Left lung (tissue), 10 donors: ENCODE data around the gene TCEA2. TPM values are rescaled to one million over a fixed set of nuclear protein-coding genes. Genes with fewer than 3 reads are reported as not detected.
"Not testable (repeated sequence)": the region's sequence is repeated elsewhere in the genome, so short reads cannot be mapped to it uniquely, and the experiment has no call there.

ENCODE experiments used
- ATAC-seq: fragments of 200-7000 bp; cut with Tn5 transposase; one replicate; pipeline ENCODE4 v1.9.1; 2020; ENCODE audit warnings: moderate library complexity
- DNase-seq, 4 donors: peaks; one replicate each; pipeline ENCODE4 v3.0.0-alpha.2; 2013 to 2020
- H3K27ac ChIP-seq, 2 donors: fragments of 200-600 bp; sonication (generic) in 1 of 2; one replicate each; pipeline versions ENCODE4 v1.5.0 to v1.8.0; 2020 to 2021
- H3K27me3 ChIP-seq, 2 donors: fragments of 200-600 bp; sonication (generic) in 1 of 2; one replicate each; pipeline versions ENCODE4 v1.5.0 to v1.8.0; 2020 to 2021
- H3K36me3 ChIP-seq, 2 donors: fragments of 200-600 bp; sonication (generic) in 1 of 2; one replicate each; pipeline versions ENCODE4 v1.5.0 to v1.8.0; 2020 to 2021
- H3K4me1 ChIP-seq, 2 donors: fragments of 200-600 bp; one replicate each; pipeline ENCODE4 v1.8.0; 2021
- H3K4me3 ChIP-seq, 2 donors: fragments of 200-600 bp; sonication (generic) in 1 of 2; one replicate each; pipeline versions ENCODE4 v1.5.0 to v1.8.0; 2020 to 2021; ENCODE audit warnings: mild to moderate bottlenecking in 1 of 2
- H3K9me3 ChIP-seq, 2 donors: fragments of 200-600 bp; sonication (generic) in 1 of 2; one replicate each; pipeline versions ENCODE4 v1.5.0 to v1.8.0; 2020 to 2021
- intact Hi-C, 2 donors: fragments of 100-400 bp; cut with DNase I; formaldehyde crosslinking; loops; one replicate each; pipeline versions ENCODE4 v1.11.2 to v1.14.2; 2022
- polyA plus RNA-seq, 6 donors: library from polyadenylated mRNA; unstranded; fragments of 120-200 nt; gene quantifications; one replicate each; pipeline ENCODE4 v1.2.1, GENCODE V29; 2013; ENCODE audit not compliant: insufficient read length in 6 of 6
- total RNA-seq, 2 donors: library from RNA; stranded (reverse); fragmentation: NEBNext Ultra II Directional; extraction: Animal tissue kit (Norgen Biotek cat#: 25700); gene quantifications; one replicate each; pipeline ENCODE4 v1.2.1, GENCODE V29; 2021
- TF ChIP-seq, protein P1 (sequence below), 2 donors: fragments of 200-600 bp; sonication (generic) in 1 of 2; IDR thresholded peaks; one replicate each; pipeline versions ENCODE4 v1.5.0 to v1.8.0; 2021; ENCODE audit warnings: antibody characterized with exemption in 2 of 2
- donor health status: DM: no; HTN: yes; CAD: no.
- donor health status: DM: no; HTN: no; CAD: no.

TCEA2 gene
- total and polyA plus RNA-seq, 8 donors: 31.2 to 93.0 (median 75.9) TPM

DNA sequence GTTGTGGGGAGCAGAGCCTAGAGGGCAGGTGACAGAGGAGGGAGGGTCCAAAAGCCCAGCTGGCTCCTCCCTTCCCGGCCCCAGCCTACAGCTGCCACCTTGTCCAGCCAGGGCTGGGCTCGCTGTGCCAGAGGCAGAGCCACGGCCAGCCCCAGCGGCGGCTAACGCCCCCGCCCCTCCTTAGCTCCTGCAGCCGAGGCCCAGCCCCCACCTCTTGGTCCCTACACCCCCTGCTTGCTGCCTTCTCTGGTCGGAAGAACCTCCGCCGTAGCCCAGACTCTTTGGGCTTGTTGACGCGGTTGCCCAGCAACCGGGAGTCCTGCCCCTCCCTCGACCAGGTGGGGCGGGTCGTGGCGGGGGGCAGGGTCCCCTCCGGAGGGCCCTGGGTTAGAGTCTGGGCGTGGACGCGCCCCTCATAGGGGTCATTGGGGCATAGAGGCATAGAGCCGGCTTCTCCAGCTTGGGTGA is 21.7 kb downstream of the TCEA2 start:
- no peak for ATAC-seq
- intact Hi-C loops: no loop called here
- peak in 1 of 4 donors; percentile 70 for DNase-seq
- Histone ChIP-seq H3K36me3 (no peaks in the 10 kb centered on the region), H3K27ac (no peak overlapping the region), H3K4me1 (peaks cover 8 to 42% of the 10 kb centered on the region in 2 donors), H3K27me3 (peaks cover 21 to 41% of the 10 kb centered on the region in 2 donors), H3K4me3 (no peak overlapping the region), H3K9me3 (peaks cover 0 to 6% of the 10 kb centered on the region in 2 donors)
- TF ChIP-seq, protein P1, sequence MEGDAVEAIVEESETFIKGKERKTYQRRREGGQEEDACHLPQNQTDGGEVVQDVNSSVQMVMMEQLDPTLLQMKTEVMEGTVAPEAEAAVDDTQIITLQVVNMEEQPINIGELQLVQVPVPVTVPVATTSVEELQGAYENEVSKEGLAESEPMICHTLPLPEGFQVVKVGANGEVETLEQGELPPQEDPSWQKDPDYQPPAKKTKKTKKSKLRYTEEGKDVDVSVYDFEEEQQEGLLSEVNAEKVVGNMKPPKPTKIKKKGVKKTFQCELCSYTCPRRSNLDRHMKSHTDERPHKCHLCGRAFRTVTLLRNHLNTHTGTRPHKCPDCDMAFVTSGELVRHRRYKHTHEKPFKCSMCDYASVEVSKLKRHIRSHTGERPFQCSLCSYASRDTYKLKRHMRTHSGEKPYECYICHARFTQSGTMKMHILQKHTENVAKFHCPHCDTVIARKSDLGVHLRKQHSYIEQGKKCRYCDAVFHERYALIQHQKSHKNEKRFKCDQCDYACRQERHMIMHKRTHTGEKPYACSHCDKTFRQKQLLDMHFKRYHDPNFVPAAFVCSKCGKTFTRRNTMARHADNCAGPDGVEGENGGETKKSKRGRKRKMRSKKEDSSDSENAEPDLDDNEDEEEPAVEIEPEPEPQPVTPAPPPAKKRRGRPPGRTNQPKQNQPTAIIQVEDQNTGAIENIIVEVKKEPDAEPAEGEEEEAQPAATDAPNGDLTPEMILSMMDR (IDR thresholded peaks at IDR 0.05): no peak

DNA sequence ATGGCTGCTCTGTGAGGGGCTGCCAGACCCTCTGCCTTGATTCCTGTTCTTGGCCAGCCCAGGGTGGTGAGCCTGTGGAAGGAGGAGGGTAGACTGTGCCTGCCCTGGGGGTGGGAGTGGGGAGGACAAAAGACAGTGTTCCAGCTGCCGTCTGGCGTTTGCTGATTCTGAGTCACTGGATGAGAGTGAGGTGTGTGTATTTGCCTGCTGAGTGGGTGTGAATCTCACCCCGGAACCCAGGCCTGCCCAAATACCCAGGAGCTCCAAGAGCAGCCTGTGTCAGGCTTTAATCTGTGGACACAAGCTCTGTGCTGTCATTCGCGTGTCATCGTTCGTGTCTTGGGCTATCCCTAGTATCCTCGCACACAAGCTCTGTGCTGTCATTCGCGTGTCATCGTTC is 23.8 kb downstream of the TCEA2 start:
- DNase-seq (peak in 1 of 4 donors; percentile 13), ATAC-seq (no peak)
- intact Hi-C loops: no loop called here
- H3K36me3 ChIP-seq: no peaks in the 10 kb centered on the region
- H3K27me3 ChIP-seq: peaks cover 21 to 41% of the 10 kb centered on the region in 2 donors
- H3K27ac ChIP-seq: no peak overlapping the region
- no peak overlapping the region for H3K4me3 ChIP-seq
- TF ChIP-seq, protein P1 (IDR thresholded peaks at IDR 0.05): no peak
- peaks cover 8 to 27% of the 10 kb centered on the region in 2 donors for H3K4me1 ChIP-seq
- peaks cover 0 to 6% of the 10 kb centered on the region in 2 donors for H3K9me3 ChIP-seq

DNA sequence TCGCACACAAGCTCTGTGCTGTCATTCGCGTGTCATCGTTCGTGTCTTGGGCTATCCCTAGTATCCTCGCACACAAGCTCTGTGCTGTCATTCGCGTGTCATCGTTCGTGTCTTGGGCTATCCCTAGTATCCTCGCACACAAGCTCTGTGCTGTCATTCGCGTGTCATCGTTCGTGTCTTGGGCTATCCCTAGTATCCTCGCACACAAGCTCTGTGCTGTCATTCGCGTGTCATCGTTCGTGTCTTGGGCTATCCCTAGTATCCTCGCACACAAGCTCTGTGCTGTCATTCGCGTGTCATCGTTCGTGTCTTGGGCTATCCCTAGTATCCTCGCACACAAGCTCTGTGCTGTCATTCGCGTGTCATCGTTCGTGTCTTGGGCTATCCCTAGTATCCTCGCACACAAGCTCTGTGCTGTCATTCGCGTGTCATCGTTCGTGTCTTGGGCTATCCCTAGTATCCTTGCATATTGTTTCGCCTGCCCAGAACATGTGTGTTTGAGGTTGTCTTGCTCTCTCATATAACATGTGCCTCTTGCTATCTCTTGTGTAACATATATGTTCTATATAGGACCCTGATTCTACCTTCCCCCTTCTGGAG is 24.3 kb downstream of the TCEA2 start:
- peaks cover 8 to 22% of the 10 kb centered on the region in 2 donors for H3K4me1 ChIP-seq
- H3K27ac ChIP-seq, DNase-seq, H3K4me3 ChIP-seq, ATAC-seq, intact Hi-C loops, H3K9me3 ChIP-seq, H3K36me3 ChIP-seq: not testable (repeated sequence)
- peaks cover 21 to 43% of the 10 kb centered on the region in 2 donors for H3K27me3 ChIP-seq

DNA sequence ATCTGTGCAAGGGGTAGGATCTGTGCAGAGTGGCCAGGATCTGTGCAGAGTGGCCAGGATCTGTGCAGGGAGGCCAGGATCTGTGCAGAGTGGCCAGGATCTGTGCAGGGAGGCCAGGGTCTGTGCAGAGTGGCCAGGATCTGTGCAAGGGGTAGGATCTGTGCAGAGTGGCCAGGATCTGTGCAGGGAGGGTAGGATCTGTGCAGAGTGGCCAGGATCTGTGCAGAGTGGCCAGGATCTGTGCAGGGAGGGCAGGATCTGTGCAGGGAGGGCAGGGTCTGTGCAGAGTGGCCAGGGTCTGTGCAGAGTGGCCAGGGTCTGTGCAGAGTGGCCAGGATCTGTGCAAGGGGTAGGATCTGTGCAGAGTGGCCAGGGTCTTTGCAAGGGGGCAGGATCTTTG is 25.6 kb downstream of the TCEA2 start:
- not testable (repeated sequence) for H3K27ac ChIP-seq
- peaks cover 21 to 40% of the 10 kb centered on the region in 2 donors for H3K27me3 ChIP-seq

DNA sequence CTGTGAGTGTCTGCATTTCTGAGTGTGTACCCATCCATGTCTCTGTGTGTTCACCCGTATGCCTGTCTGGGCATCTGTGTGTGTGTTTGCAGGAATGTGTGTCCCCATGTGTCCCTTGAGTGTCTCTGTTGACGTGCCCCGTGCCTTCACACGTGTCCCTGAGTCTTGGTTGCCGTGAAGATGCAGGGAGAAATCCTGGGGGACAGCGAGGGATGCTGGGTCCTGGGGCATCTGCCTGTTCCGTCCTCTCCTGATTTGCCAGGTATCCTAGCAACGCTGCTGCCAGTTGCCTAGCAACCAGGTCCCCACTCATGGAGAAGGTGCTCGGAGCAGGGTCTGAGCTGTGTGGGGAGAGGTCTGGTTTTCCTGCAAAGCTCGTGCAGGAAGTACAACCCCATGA is 27.2 kb downstream of the TCEA2 start:
- ATAC-seq (no peak), DNase-seq (peak in 1 of 4 donors; percentile 26)
- H3K27me3 ChIP-seq: peaks cover 7 to 24% of the 10 kb centered on the region in 2 donors
- intact Hi-C loops: no loop called here
- H3K9me3 ChIP-seq: peaks cover 0 to 6% of the 10 kb centered on the region in 2 donors
- H3K4me3 ChIP-seq: no peak overlapping the region
- no peaks in the 10 kb centered on the region for H3K36me3 ChIP-seq
- no peaks in the 10 kb centered on the region for H3K4me1 ChIP-seq
- TF ChIP-seq, protein P1 (IDR thresholded peaks at IDR 0.05): no peak
- H3K27ac ChIP-seq: no peak overlapping the region

More for the DNA sequence above, 25.6 kb downstream of the TCEA2 start:
- ATAC-seq, H3K9me3 ChIP-seq, DNase-seq, H3K4me3 ChIP-seq, intact Hi-C loops, H3K36me3 ChIP-seq: not testable (repeated sequence)
- peaks cover 5 to 11% of the 10 kb centered on the region in 2 donors for H3K4me1 ChIP-seq

DNA sequence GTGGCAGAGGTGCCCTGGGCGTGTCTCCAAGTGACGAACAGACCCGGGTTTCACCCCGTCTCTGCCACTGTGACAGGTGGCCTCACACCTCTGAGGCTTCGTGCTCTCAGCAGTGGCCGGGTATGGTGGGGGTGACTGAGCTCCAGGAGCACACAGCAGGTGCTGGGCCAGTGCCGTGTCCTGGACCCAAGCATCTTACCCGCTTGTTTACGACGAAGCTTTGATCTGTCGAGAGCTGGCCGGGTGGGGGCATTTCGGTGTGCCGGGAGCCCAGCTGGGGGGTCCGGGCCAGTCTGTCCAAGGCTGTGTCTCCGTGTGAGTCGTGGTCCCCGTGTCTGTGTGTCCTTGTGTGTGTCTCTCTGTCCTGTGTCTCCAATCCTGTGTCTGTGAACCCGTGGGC is 28.3 kb downstream of the TCEA2 start:
- intact Hi-C loops: no loop called here
- H3K27ac ChIP-seq: no peak overlapping the region
- TF ChIP-seq, protein P1 (IDR thresholded peaks at IDR 0.05): no peak
- ATAC-seq: no peak
- no peaks in the 10 kb centered on the region for H3K36me3 ChIP-seq
- DNase-seq: no peak
- no peaks in the 10 kb centered on the region for H3K4me1 ChIP-seq
- H3K27me3 ChIP-seq: peaks cover 0 to 22% of the 10 kb centered on the region in 2 donors
- no peak overlapping the region for H3K4me3 ChIP-seq
- peaks cover 0 to 6% of the 10 kb centered on the region in 2 donors for H3K9me3 ChIP-seq
